ENCODE measurements around the gene TTC1. TPM values are rescaled to one million over a fixed set of nuclear protein-coding genes. Genes with fewer than 3 reads are reported as not detected.
A peak's percentile ranks its signal among the peaks of the same experiment; 100 is the strongest.

TTC1 gene
- total and polyA plus RNA-seq, 9 of the 15 experiments (the other 6 are each of a cell fraction or from before 2014, with no cell fraction given) = 51.9 to 173 (median 87.7) TPM

DNA sequence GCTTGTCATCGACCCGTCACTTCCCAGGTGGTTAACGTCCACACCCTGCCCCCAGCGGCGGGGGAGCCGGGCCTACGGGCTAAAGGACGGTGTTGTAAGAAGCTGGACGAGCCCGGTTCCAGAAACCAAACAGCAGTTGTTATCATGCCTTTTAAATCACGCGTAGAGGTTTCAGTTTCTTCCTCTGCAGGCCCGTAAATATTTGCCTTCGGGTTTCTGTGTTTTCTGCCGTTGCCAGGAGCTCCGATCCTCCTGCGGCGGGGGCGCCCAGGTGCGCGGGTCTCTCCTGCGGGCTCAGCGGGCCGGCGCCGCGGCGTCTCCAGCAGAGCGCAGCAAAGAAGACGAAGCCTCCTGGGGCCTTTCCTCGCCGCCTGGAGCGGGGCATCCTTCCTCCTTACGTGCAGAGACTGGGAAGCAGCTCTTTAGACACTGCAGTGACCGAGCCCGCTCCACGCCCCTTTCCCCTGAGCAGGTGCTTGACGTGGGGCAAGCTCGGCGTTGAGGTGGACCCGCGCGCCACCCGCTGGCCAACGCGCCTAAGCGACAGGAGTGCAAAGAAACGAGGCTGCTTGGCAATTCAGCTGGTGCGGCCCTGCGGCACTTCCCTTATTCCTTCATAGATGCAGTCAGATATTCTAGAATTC, 21.8 kb upstream of the TTC1 start (continued):
- TF ChIP-seq, protein P1, sequence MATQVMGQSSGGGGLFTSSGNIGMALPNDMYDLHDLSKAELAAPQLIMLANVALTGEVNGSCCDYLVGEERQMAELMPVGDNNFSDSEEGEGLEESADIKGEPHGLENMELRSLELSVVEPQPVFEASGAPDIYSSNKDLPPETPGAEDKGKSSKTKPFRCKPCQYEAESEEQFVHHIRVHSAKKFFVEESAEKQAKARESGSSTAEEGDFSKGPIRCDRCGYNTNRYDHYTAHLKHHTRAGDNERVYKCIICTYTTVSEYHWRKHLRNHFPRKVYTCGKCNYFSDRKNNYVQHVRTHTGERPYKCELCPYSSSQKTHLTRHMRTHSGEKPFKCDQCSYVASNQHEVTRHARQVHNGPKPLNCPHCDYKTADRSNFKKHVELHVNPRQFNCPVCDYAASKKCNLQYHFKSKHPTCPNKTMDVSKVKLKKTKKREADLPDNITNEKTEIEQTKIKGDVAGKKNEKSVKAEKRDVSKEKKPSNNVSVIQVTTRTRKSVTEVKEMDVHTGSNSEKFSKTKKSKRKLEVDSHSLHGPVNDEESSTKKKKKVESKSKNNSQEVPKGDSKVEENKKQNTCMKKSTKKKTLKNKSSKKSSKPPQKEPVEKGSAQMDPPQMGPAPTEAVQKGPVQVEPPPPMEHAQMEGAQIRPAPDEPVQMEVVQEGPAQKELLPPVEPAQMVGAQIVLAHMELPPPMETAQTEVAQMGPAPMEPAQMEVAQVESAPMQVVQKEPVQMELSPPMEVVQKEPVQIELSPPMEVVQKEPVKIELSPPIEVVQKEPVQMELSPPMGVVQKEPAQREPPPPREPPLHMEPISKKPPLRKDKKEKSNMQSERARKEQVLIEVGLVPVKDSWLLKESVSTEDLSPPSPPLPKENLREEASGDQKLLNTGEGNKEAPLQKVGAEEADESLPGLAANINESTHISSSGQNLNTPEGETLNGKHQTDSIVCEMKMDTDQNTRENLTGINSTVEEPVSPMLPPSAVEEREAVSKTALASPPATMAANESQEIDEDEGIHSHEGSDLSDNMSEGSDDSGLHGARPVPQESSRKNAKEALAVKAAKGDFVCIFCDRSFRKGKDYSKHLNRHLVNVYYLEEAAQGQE (IDR thresholded peaks at IDR 0.05; ENCODE audit: borderline replicate concordance) = peak; percentile 49; the same call in 1 of the 2 replicates
- TF ChIP-seq, protein P1 (CRISPR knock-in tag; IDR thresholded peaks at IDR 0.05; ENCODE audit: low read depth) = no peak
- TF ChIP-seq RAD21 (CRISPR knock-in tag; conservative IDR thresholded peaks at IDR 0.05 in 1 of 2, IDR thresholded peaks at IDR 0.05 in 1 of 2) = peak; percentile 63 to 81
- peak; percentile 76; the same call in 1 of the 2 replicates for TF ChIP-seq SPI1 (IDR thresholded peaks at IDR 0.05; ENCODE audit: borderline replicate concordance, low read depth, low read length)
- TF ChIP-seq SRSF7 (optimal IDR thresholded peaks at IDR 0.05; ENCODE audit: low read depth, low read length) = no peak
- TF ChIP-seq, protein P2, sequence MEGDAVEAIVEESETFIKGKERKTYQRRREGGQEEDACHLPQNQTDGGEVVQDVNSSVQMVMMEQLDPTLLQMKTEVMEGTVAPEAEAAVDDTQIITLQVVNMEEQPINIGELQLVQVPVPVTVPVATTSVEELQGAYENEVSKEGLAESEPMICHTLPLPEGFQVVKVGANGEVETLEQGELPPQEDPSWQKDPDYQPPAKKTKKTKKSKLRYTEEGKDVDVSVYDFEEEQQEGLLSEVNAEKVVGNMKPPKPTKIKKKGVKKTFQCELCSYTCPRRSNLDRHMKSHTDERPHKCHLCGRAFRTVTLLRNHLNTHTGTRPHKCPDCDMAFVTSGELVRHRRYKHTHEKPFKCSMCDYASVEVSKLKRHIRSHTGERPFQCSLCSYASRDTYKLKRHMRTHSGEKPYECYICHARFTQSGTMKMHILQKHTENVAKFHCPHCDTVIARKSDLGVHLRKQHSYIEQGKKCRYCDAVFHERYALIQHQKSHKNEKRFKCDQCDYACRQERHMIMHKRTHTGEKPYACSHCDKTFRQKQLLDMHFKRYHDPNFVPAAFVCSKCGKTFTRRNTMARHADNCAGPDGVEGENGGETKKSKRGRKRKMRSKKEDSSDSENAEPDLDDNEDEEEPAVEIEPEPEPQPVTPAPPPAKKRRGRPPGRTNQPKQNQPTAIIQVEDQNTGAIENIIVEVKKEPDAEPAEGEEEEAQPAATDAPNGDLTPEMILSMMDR (IDR thresholded peaks at IDR 0.05 in 2 of 3, conservative IDR thresholded peaks at IDR 0.05 in 1 of 3; ENCODE audit: insufficient read depth in 2 of 3, low read depth in 1 of 3, low read length in 3 of 3) = peak; percentile 62 to 74 (median 66); a peak in 5 of 6 replicates
- no peak for TF ChIP-seq RB1 (IDR thresholded peaks at IDR 0.05; ENCODE audit: low read depth)
- 0 out of 2 replicates have a peak, but pooled peaks have one; percentile 38 for TF ChIP-seq CREM (IDR thresholded peaks at IDR 0.05; ENCODE audit: low read depth)

All from K562 (cell line).